LNCaP clone FGC (cell line): ENCODE results near the gene TMEM8B.

ENCODE experiments used
- DNase-seq: peaks from one replicate; pipeline ENCODE4 v3.0.0-alpha.2; 2011; ENCODE audit warnings: low read depth
- H3K4me3 ChIP-seq: 2 replicates; pipeline ENCODE4 v1.5.1; 2011; ENCODE audit warnings: mild to moderate bottlenecking, low read depth, low read length, control low read depth
- CTCF ChIP-seq: IDR thresholded peaks from 2 replicates; pipeline ENCODE4 v1.5.1; 2012; ENCODE audit warnings: mild to moderate bottlenecking; ENCODE audit not compliant: control insufficient read depth, insufficient read depth; ENCODE audit errors: extremely low read depth

The TMEM8B gene

GRCh38 chr9:35818341-35818740, 10.7 kb upstream of the TMEM8B start:
- H3K4me3 ChIP-seq, result no peak overlapping the region
- no peak for TF ChIP-seq CTCF
- no peak for DNase-seq

- TF ChIP-seq CTCF, result no peak
These were observed 9.0 kb upstream of the TMEM8B start for GRCh38 chr9:35820076-35820475.

GRCh38 chr9:35822926-35823325, 6.1 kb upstream of the TMEM8B start:
- no peak for TF ChIP-seq CTCF
- DNase-seq, result no peak
- H3K4me3 ChIP-seq, result no peak overlapping the region

More at GRCh38 chr9:35820076-35820475, 9.0 kb upstream of the TMEM8B start:
- H3K4me3 ChIP-seq, result no peak overlapping the region
- DNase-seq, result no peak

GRCh38 chr9:35826071-35826701, 2.8 kb upstream of the TMEM8B start:
- TF ChIP-seq CTCF, result peak; percentile 66
- H3K4me3 ChIP-seq, result no peak overlapping the region
- no peak for DNase-seq

- TF ChIP-seq CTCF, result no peak
- no peak for DNase-seq
- no peak overlapping the region for H3K4me3 ChIP-seq
These were observed 1.5 kb upstream of the TMEM8B start for GRCh38 chr9:35827486-35827885.

- no peak for TF ChIP-seq CTCF
- DNase-seq, result no peak
- H3K4me3 ChIP-seq, result peak within 1 kb of the TSS; percentile 67
These were observed 328 bp upstream of the TMEM8B start, which contains the start of gene FAM221B for GRCh38 chr9:35828716-35829083. TSS of gene FAM221B (minus strand) at chr9:35828732. CDS start at chr9:35826161, 2,571 bp downstream.

GRCh38 chr9:35829764-35830096, 702 bp downstream of the TMEM8B start:
- peak overlapping the region; percentile 67 for H3K4me3 ChIP-seq
- no peak for TF ChIP-seq CTCF
- no peak for DNase-seq
